ENCODE results near the gene EEPD1. TPM values are rescaled to one million over a fixed set of nuclear protein-coding genes. Genes with fewer than 3 reads are reported as not detected.

The EEPD1 gene
- total RNA-seq, 1 donor from 2014 or later: 0.64 TPM

DNA sequence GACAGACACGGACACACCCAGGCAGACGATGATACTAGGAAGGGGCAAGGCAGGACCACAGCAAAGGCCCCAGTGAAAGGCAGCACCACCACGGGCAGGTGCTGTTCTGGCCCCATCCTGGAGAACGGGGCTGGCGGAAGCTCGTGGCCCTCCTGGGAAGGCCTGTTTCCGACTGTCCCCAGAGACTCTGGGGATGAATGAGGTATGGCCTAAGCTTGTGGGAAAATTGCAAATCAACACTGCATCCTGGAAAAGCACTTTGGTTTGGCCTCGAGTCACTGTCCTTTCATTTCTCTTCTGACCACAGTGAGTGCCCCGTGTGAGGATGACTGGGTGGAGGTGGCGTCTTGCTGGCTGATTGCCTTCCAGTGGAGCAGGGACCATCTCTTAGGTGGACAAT, 155.0 kb downstream of the EEPD1 start:
- TF ChIP-seq, protein P1, sequence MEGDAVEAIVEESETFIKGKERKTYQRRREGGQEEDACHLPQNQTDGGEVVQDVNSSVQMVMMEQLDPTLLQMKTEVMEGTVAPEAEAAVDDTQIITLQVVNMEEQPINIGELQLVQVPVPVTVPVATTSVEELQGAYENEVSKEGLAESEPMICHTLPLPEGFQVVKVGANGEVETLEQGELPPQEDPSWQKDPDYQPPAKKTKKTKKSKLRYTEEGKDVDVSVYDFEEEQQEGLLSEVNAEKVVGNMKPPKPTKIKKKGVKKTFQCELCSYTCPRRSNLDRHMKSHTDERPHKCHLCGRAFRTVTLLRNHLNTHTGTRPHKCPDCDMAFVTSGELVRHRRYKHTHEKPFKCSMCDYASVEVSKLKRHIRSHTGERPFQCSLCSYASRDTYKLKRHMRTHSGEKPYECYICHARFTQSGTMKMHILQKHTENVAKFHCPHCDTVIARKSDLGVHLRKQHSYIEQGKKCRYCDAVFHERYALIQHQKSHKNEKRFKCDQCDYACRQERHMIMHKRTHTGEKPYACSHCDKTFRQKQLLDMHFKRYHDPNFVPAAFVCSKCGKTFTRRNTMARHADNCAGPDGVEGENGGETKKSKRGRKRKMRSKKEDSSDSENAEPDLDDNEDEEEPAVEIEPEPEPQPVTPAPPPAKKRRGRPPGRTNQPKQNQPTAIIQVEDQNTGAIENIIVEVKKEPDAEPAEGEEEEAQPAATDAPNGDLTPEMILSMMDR (IDR thresholded peaks at IDR 0.05): no peak
- intact Hi-C loops (cut with micrococcal nuclease): no loop called here
- ATAC-seq (ENCODE audit: low read depth) (no peak), DNase-seq (no peak)
- Mint-ChIP-seq H3K9me3 (no peaks in the 10 kb centered on the region), H3K27ac (no peak overlapping the region), H3K27me3 (no peaks in the 10 kb centered on the region), H3K36me3 (ENCODE audit: low read depth) (no peaks in the 10 kb centered on the region), H3K4me1 (no peaks in the 10 kb centered on the region), H3K4me3 (no peak overlapping the region)
- POLR2A ChIA-PET: no interaction called here
- CTCF ChIA-PET: interaction anchor here (4.2 kb wide), 1 partner anchor 10 kb away, joined by 18 read pairs; no protein-coding TSS in a partner anchor

GRCh38 chr7:36309301-36309700, 156.2 kb downstream of the EEPD1 start:
- Mint-ChIP-seq H3K36me3 (ENCODE audit: low read depth) (no peaks in the 10 kb centered on the region), H3K27me3 (no peaks in the 10 kb centered on the region), H3K4me1 (no peaks in the 10 kb centered on the region), H3K9me3 (no peaks in the 10 kb centered on the region), H3K27ac (no peak overlapping the region), H3K4me3 (no peak overlapping the region)
- ATAC-seq (ENCODE audit: low read depth) (no peak), DNase-seq (no peak)
- intact Hi-C loops (cut with micrococcal nuclease): no loop called here
- ChIA-PET POLR2A (no interaction called here), CTCF (interaction anchor here (1.6 kb wide), 1 partner anchor 9 kb away, joined by 8 read pairs; no protein-coding TSS in a partner anchor)
- TF ChIP-seq, protein P1 (IDR thresholded peaks at IDR 0.05): no peak

DNA sequence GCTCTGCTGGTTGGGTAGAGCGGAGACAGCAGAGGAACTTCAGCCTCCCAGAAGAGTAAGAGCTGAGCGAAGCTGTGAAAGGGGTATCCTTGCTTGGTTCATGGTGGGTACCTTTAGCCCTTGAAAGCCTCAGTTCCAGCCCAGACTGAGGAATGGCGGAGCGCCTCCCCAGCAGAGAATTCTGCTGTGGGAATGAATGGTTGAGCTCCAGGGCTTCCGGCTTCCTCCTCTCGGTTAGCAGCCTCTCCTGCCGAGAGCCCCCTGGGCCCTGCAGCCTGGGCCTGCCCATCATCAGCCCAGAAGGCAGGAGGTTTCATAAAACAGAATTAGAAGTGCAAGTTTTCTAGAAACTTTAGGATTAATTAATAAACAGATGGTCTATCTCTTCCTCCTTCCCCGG, 156.7 kb downstream of the EEPD1 start:
- TF ChIP-seq, protein P1 (IDR thresholded peaks at IDR 0.05): no peak
- CTCF ChIA-PET: interaction anchor here (1.6 kb wide), 1 partner anchor 9 kb away, joined by 8 read pairs; no protein-coding TSS in a partner anchor
- H3K9me3 Mint-ChIP-seq: no peaks in the 10 kb centered on the region
- H3K4me1 Mint-ChIP-seq: no peaks in the 10 kb centered on the region
- intact Hi-C loops (cut with micrococcal nuclease): loop anchor here (10.0 kb wide), 1 partner anchor 885 kb away; no protein-coding TSS in a partner anchor
- ATAC-seq (ENCODE audit: low read depth) (no peak), DNase-seq (no peak)
- no peak overlapping the region for H3K4me3 Mint-ChIP-seq
- H3K36me3 Mint-ChIP-seq (ENCODE audit: low read depth): no peaks in the 10 kb centered on the region
- H3K27me3 Mint-ChIP-seq: no peaks in the 10 kb centered on the region
- POLR2A ChIA-PET: no interaction called here
- no peak overlapping the region for H3K27ac Mint-ChIP-seq

DNA sequence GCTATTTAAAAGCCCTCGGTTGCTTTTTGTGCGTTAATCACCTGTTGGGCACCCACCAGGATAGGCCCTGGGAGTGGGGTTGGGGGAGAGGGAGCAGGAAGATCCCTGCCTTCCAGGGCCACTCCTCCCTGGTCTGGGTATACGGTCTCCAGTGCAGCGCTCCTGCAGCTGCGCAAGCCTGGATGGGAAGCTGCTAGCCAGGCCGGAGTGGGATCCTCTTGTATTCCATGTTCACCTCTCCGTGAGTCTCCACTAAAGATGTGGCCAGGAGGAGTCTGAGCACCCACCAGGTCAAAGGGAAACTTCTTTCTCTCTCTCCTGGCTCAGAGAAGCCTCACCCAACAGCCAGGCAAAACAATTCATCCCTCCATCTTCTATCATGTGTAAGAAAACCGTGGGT, 157.8 kb downstream of the EEPD1 start:
- Mint-ChIP-seq H3K4me1 (peaks cover 2% of the 10 kb centered on the region), H3K36me3 (ENCODE audit: low read depth) (no peaks in the 10 kb centered on the region), H3K9me3 (no peaks in the 10 kb centered on the region), H3K27ac (no peak overlapping the region), H3K4me3 (no peak overlapping the region), H3K27me3 (no peaks in the 10 kb centered on the region)
- intact Hi-C loops (cut with micrococcal nuclease): loop anchor here (10.0 kb wide), 1 partner anchor 884 kb away; no protein-coding TSS in a partner anchor
- ATAC-seq (ENCODE audit: low read depth) (no peak), DNase-seq (no peak)
- POLR2A ChIA-PET: no interaction called here
- TF ChIP-seq, protein P1 (IDR thresholded peaks at IDR 0.05): no peak
- CTCF ChIA-PET: no interaction called here

DNA sequence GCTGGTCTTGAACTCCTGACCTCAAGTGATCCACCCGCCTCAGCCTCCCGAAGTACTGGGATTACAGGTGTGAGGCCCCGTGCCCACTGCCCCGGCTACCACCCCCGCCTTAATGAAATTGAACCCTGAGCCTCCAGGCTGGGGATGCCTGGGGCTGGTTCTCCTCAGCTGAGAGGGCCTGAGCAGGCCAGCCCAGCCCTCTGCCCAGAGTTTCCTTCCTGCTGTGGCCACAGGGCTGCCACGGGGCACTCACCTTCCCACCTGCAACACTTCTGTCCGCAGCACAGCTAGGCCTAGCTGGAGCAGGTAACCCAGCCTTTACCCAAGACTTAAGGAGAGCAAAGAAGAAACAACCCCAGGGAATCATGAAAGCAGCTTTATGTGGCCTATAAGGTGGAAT, 158.5 kb downstream of the EEPD1 start:
- peaks cover 2% of the 10 kb centered on the region for H3K4me1 Mint-ChIP-seq
- H3K27me3 Mint-ChIP-seq: no peaks in the 10 kb centered on the region
- no peak overlapping the region for H3K27ac Mint-ChIP-seq
- no peaks in the 10 kb centered on the region for H3K9me3 Mint-ChIP-seq
- intact Hi-C loops (cut with micrococcal nuclease): loop anchor here (10.0 kb wide), 1 partner anchor 883 kb away; no protein-coding TSS in a partner anchor
- ChIA-PET POLR2A (no interaction called here), CTCF (no interaction called here)
- H3K36me3 Mint-ChIP-seq (ENCODE audit: low read depth): no peaks in the 10 kb centered on the region
- DNase-seq (no peak), ATAC-seq (ENCODE audit: low read depth) (no peak)
- no peak overlapping the region for H3K4me3 Mint-ChIP-seq
- TF ChIP-seq, protein P1 (IDR thresholded peaks at IDR 0.05): no peak
